H1 (cell line): ENCODE results near the gene WBP4. TPM values are rescaled to one million over a fixed set of nuclear protein-coding genes. Genes with fewer than 3 reads are reported as not detected.

Experiments used
- CTCF ChIA-PET: fragments of 300-600 bp; sonication (Branson Sonifier 250); formaldehyde crosslinking; loops from one replicate; lab custom pipeline; 2021; ENCODE audit not compliant: partially characterized antibody; lab: Charles Lee
- POLR2A ChIA-PET: fragments of 300-600 bp; sonication (Branson Sonifier 250); formaldehyde crosslinking; loops from one replicate; lab custom pipeline; 2021; ENCODE audit warnings: inconsistent platforms; ENCODE audit not compliant: partially characterized antibody; lab: Charles Lee
- DNase-seq, 2 experiments: peaks; one replicate each; pipeline versions ENCODE4 v3.0.0 to v3.0.0-alpha.2; 2010 to 2022; ENCODE audit warnings: low spot score in 2 of 2, low read depth in 1 of 2, mixed read lengths in 1 of 2
- FAIRE-seq: peaks from 2 replicates; lab custom pipeline; 2011; peaks lifted over from hg19 to GRCh38; lab: Jason Lieb, UNC
- H2AFZ ChIP-seq: 2 replicates; pipeline ENCODE4 v1.8.1; 2012; ENCODE audit warnings: low read length, inconsistent platforms
- H2AK5ac ChIP-seq: 2 replicates; pipeline ENCODE4 v1.6.1; 2013; ENCODE audit warnings: low read depth, low read length
- H2BK120ac ChIP-seq: replicated peaks from 2 replicates; pipeline ENCODE3; 2013; ENCODE audit warnings: low read depth, low read length, inconsistent platforms
- H2BK12ac ChIP-seq: 2 replicates; pipeline ENCODE4 v1.6.1; 2013; ENCODE audit warnings: low read depth, low read length
- H2BK15ac ChIP-seq: 2 replicates; pipeline ENCODE4 v1.6.1; 2013; ENCODE audit warnings: low read length
- H2BK20ac ChIP-seq: 2 replicates; pipeline ENCODE4 v1.6.1; 2013; ENCODE audit warnings: low read length
- H2BK5ac ChIP-seq: 2 replicates; pipeline ENCODE4 v1.6.1; 2013; ENCODE audit warnings: low read depth, low read length
- H3K14ac ChIP-seq: 2 replicates; pipeline ENCODE4 v1.6.1; 2013; ENCODE audit warnings: inconsistent platforms; ENCODE audit not compliant: insufficient read length
- H3K18ac ChIP-seq: 2 replicates; pipeline ENCODE4 v1.6.1; 2013; ENCODE audit warnings: low read length; ENCODE audit errors: extremely low read depth
- H3K23ac ChIP-seq: 2 replicates; pipeline ENCODE4 v1.6.1; 2013; ENCODE audit warnings: inconsistent platforms; ENCODE audit not compliant: insufficient read length
- H3K23me2 ChIP-seq: 2 replicates; pipeline ENCODE4 v1.6.1; 2013; ENCODE audit warnings: low read depth, low read length
- H3K27ac ChIP-seq: 2 replicates; pipeline ENCODE4 v1.6.1; 2011; ENCODE audit warnings: low read depth, low read length, inconsistent platforms
- H3K27me3 ChIP-seq, 4 experiments: replicated peaks in 1 of 4; 1 replicate in 1 of 4; 2 replicates in 3 of 4; pipeline versions ENCODE4 v1.6.1 to v1.8.1; 2011 to 2013; ENCODE audit warnings: low read length in 3 of 4, mild to moderate bottlenecking in 3 of 4, inconsistent platforms in 2 of 4, mixed read lengths in 2 of 4, moderate library complexity in 1 of 4; ENCODE audit not compliant: control insufficient read depth in 3 of 4, insufficient read depth in 3 of 4; ENCODE audit errors: extremely low read depth in 1 of 4
- H3K36me3 ChIP-seq, 4 experiments: 2 replicates each; pipeline versions ENCODE4 v1.6.1 to v1.8.1; 2011 to 2013; ENCODE audit warnings: mild to moderate bottlenecking in 4 of 4, low read length in 3 of 4, moderate library complexity in 2 of 4, control low read depth in 1 of 4, inconsistent platforms in 1 of 4; ENCODE audit not compliant: insufficient read depth in 4 of 4, control insufficient read depth in 2 of 4
- H3K4ac ChIP-seq: replicated peaks from 2 replicates; pipeline ENCODE3; 2013; ENCODE audit warnings: low read length, low read depth, mixed read lengths, inconsistent platforms; ENCODE audit not compliant: insufficient read length
- H3K4me1 ChIP-seq, 4 experiments: replicated peaks in 1 of 4; 1 replicate in 1 of 4; 2 replicates in 3 of 4; pipeline versions ENCODE4 v1.6.1 to v1.8.1; 2011 to 2013; ENCODE audit warnings: low read length in 3 of 4, inconsistent platforms in 2 of 4, mixed read lengths in 1 of 4; ENCODE audit not compliant: insufficient read depth in 4 of 4, control insufficient read depth in 3 of 4
- H3K4me2 ChIP-seq, 2 experiments: 2 replicates each; pipeline versions ENCODE4 v1.6.1 to v1.8.1; 2011 to 2013; ENCODE audit warnings: low read depth in 2 of 2, low read length in 2 of 2, control low read depth in 1 of 2, inconsistent platforms in 1 of 2, mild to moderate bottlenecking in 1 of 2; ENCODE audit not compliant: insufficient read depth in 1 of 2
- H3K4me3 ChIP-seq, 4 experiments: fragments of 200-600, 300-600 bp in 1 of 4; sonication (generic), shearing (Covaris generic), sonication (Bioruptor Twin) in 1 of 4; 2 replicates each; pipeline versions ENCODE4 v1.5.1 to v1.8.1; 2011 to 2016; ENCODE audit warnings: low read length in 4 of 4, low read depth in 3 of 4, control low read depth in 2 of 4, inconsistent platforms in 2 of 4, mild to moderate bottlenecking in 2 of 4, mixed read lengths in 1 of 4, moderate library complexity in 1 of 4; ENCODE audit not compliant: insufficient read depth in 2 of 4; ENCODE audit errors: extremely low read depth in 1 of 4
- H3K56ac ChIP-seq: replicated peaks from 2 replicates; pipeline ENCODE3; 2013; ENCODE audit warnings: low read depth, mild to moderate bottlenecking, mixed read lengths, low read length, inconsistent platforms; ENCODE audit not compliant: insufficient read length
- H3K79me1 ChIP-seq: 2 replicates; pipeline ENCODE4 v1.6.1; 2013; ENCODE audit warnings: low read depth, low read length, control low read depth
- H3K79me2 ChIP-seq, 2 experiments: 2 replicates each; pipeline versions ENCODE4 v1.6.1 to v1.8.1; 2012 to 2013; ENCODE audit warnings: low read length in 2 of 2, mild to moderate bottlenecking in 2 of 2, inconsistent platforms in 1 of 2; ENCODE audit not compliant: insufficient read depth in 2 of 2, control insufficient read depth in 1 of 2
- H3K9ac ChIP-seq, 4 experiments: replicated peaks in 1 of 4; 1 replicate in 1 of 4; 2 replicates in 3 of 4; pipeline versions ENCODE4 v1.6.1 to v1.8.1; 2011 to 2013; ENCODE audit warnings: low read depth in 3 of 4, low read length in 3 of 4, control low read depth in 2 of 4, mild to moderate bottlenecking in 2 of 4, moderate library complexity in 2 of 4, inconsistent platforms in 1 of 4; ENCODE audit errors: extremely low read depth in 1 of 4
- H3K9me3 ChIP-seq, 2 experiments: 2 replicates each; pipeline versions ENCODE4 v1.6.1 to v1.8.1; 2012 to 2013; ENCODE audit warnings: mild to moderate bottlenecking in 2 of 2, moderate library complexity in 2 of 2, control low read depth in 1 of 2, inconsistent platforms in 1 of 2, low read depth in 1 of 2, low read length in 1 of 2, mixed read lengths in 1 of 2; ENCODE audit not compliant: insufficient read depth in 2 of 2
- H4K20me1 ChIP-seq, 2 experiments: replicated peaks in 1 of 2; 2 replicates each; pipeline versions ENCODE3 to v1.8.1; 2011 to 2013; ENCODE audit warnings: inconsistent platforms in 2 of 2, low read length in 2 of 2, mild to moderate bottlenecking in 1 of 2; ENCODE audit not compliant: insufficient read depth in 2 of 2, control insufficient read depth in 1 of 2
- H4K5ac ChIP-seq: 2 replicates; pipeline ENCODE4 v1.6.1; 2013; ENCODE audit warnings: low read length, low read depth, mixed read lengths, inconsistent platforms; ENCODE audit not compliant: insufficient read length
- H4K8ac ChIP-seq: 2 replicates; pipeline ENCODE4 v1.8.0; 2013; ENCODE audit warnings: mild to moderate bottlenecking, moderate library complexity, low read length, inconsistent platforms; ENCODE audit not compliant: insufficient read depth; ENCODE audit errors: extremely low read depth
- H4K91ac ChIP-seq: replicated peaks from 2 replicates; pipeline ENCODE3; 2013; ENCODE audit warnings: low read length, mixed read lengths, inconsistent platforms; ENCODE audit not compliant: insufficient read length
- BACH1 ChIP-seq: IDR thresholded peaks from 2 replicates; pipeline ENCODE4 v1.6.1; 2012; ENCODE audit warnings: low read length, improper control_type of control experiment
- CHD2 ChIP-seq: IDR thresholded peaks from 2 replicates; pipeline ENCODE4 v1.6.1; 2012; ENCODE audit warnings: low read length, improper control_type of control experiment
- CREB1 ChIP-seq: IDR thresholded peaks from 2 replicates; pipeline ENCODE4 v1.6.1; 2012; ENCODE audit warnings: inconsistent platforms
- EP300 ChIP-seq, 2 experiments: IDR thresholded peaks; 1 replicate in 1 of 2; 2 replicates in 1 of 2; pipeline ENCODE4 v1.6.1; 2011 to 2012; ENCODE audit warnings: low read depth in 2 of 2, low read length in 2 of 2, mild to moderate bottlenecking in 2 of 2, borderline replicate concordance in 1 of 2, inconsistent platforms in 1 of 2, moderate library complexity in 1 of 2
- FOSL1 ChIP-seq: IDR thresholded peaks from 2 replicates; pipeline ENCODE4 v1.6.1; 2011; ENCODE audit warnings: mild to moderate bottlenecking, low read depth, low read length, moderate library complexity; ENCODE audit not compliant: insufficient read depth
- GTF2F1 ChIP-seq: IDR thresholded peaks from 2 replicates; pipeline ENCODE4 v1.6.1; 2012; ENCODE audit warnings: low read depth, low read length, improper control_type of control experiment, borderline replicate concordance
- HDAC2 ChIP-seq, 2 experiments: fragments of 300-600 bp in 1 of 2; sonication (generic) in 1 of 2; IDR thresholded peaks; 2 replicates each; pipeline ENCODE4 v1.6.1; 2011 to 2012; ENCODE audit warnings: low read depth in 2 of 2, low read length in 2 of 2, mild to moderate bottlenecking in 2 of 2, moderate library complexity in 2 of 2, borderline replicate concordance in 1 of 2, inconsistent platforms in 1 of 2
- NRF1 ChIP-seq: IDR thresholded peaks from 2 replicates; pipeline ENCODE4 v1.6.1; 2011; ENCODE audit warnings: mild to moderate bottlenecking, low read depth, low read length, improper control_type of control experiment
- RBBP5 ChIP-seq: IDR thresholded peaks from 2 replicates; pipeline ENCODE4 v1.7.1; 2012; ENCODE audit warnings: low read depth, mild to moderate bottlenecking, inconsistent platforms, low read length, moderate library complexity, borderline replicate concordance
- RNF2 ChIP-seq: fragments of 200-900, 300-1000 bp; sonication (generic); IDR thresholded peaks from 2 replicates; pipeline ENCODE4 v1.7.1; 2016; ENCODE audit warnings: borderline replicate concordance, low read depth, mild to moderate bottlenecking, antibody characterized with exemption, low read length; ENCODE audit not compliant: poor library complexity, severe bottlenecking; ENCODE audit errors: missing control alignments
- SIN3A ChIP-seq, 2 experiments: IDR thresholded peaks in 1 of 2; conservative IDR thresholded peaks in 1 of 2; 2 replicates each; pipeline ENCODE4 v1.6.1; 2011 to 2012; ENCODE audit warnings: low read length in 2 of 2, improper control_type of control experiment in 1 of 2, low read depth in 1 of 2, mild to moderate bottlenecking in 1 of 2
- SP2 ChIP-seq: IDR thresholded peaks from 2 replicates; pipeline ENCODE4 v1.6.1; 2012; ENCODE audit warnings: mild to moderate bottlenecking, low read length, inconsistent platforms
- TCF12 ChIP-seq: IDR thresholded peaks from 2 replicates; pipeline ENCODE4 v1.6.1; 2011; ENCODE audit warnings: low read depth, mild to moderate bottlenecking, low read length
- YY1 ChIP-seq: IDR thresholded peaks from 2 replicates; pipeline ENCODE4 v1.6.1; 2011; ENCODE audit warnings: low read depth, mild to moderate bottlenecking, low read length
- WGBS, 2 experiments: shearing (Covaris generic) in 1 of 2; methylation state at CpG; one replicate each; pipeline versions ENCODE4 v1.1.6 to v1.1.7; 2013 to 2015; ENCODE audit warnings: low lambda C conversion rate in 2 of 2, mixed read lengths in 2 of 2, inconsistent platforms in 1 of 2, low coverage in 1 of 2, missing lambda C conversion rate in 1 of 2; ENCODE audit not compliant: insufficient replicate concordance in 2 of 2, insufficient coverage in 1 of 2, insufficient read length in 1 of 2; ENCODE audit errors: extremely low coverage in 1 of 2, missing lambda C conversion rate in 1 of 2; 5-methylcytosine and 5-hydroxymethylcytosine counted together
- polyA plus RNA-seq, 7 experiments: library from polyadenylated mRNA; depleted of rRNA in 3 of 7; stranded (reverse) in 5 of 7; unstranded in 2 of 7; fragments of >200 nt in 5 of 7; fragments of 200-250 nt in 2 of 7; gene quantifications; 1 replicate in 5 of 7; 2 replicates in 1 of 7; 4 replicates in 1 of 7; pipeline versions ENCODE4 v1.2.1 to v1.2.3, GENCODE V29; 2011 to 2013; ENCODE audit warnings: missing spikeins in 2 of 7, mixed read lengths in 2 of 7
- total RNA-seq: library from RNA; stranded (reverse); fragmentation: NEBNext Ultra II Directional; extraction: Animal tissue kit (Norgen Biotek cat#: 25700); gene quantifications from 2 replicates; pipeline ENCODE4 v1.2.1, GENCODE V29; 2021

Gene WBP4
- total and polyA plus RNA-seq, 2 of the 8 experiments (the other 6 are each of a cell fraction or from before 2014, with no cell fraction given) = 3.0 to 10.0 TPM

GRCh38 chr13:41026788-41027187, 34.5 kb upstream of the WBP4 start:
- Histone ChIP-seq H4K20me1 (no peaks in the 10 kb centered on the region), H4K91ac (no peak overlapping the region), H3K27me3 (no peaks in the 10 kb centered on the region), H3K23ac (no peak overlapping the region), H2AK5ac (no peak overlapping the region), H3K9ac (no peak overlapping the region), H3K36me3 (no peaks in the 10 kb centered on the region), H4K5ac (no peak overlapping the region), H2BK120ac (no peak overlapping the region), H2BK15ac (no peak overlapping the region), H2BK5ac (no peak overlapping the region), H3K79me1 (no peaks in the 10 kb centered on the region), H3K18ac (no peak overlapping the region), H3K4ac (no peak overlapping the region), H3K4me2 (no peak overlapping the region), H3K9me3 (no peaks in the 10 kb centered on the region), H3K14ac (no peak overlapping the region), H4K8ac (no peak overlapping the region), H3K27ac (no peak overlapping the region), H3K56ac (no peak overlapping the region), H2BK20ac (no peak overlapping the region), H2AFZ (no peak overlapping the region), H2BK12ac (no peak overlapping the region), H3K4me1 (no peaks in the 10 kb centered on the region; a peak in 1 of 7 replicates), H3K4me3 (no peak overlapping the region), H3K79me2 (peaks cover 0 to 2% of the 10 kb centered on the region in 2 experiments; a peak in 1 of 4 replicates), H3K23me2 (no peaks in the 10 kb centered on the region)
- POLR2A ChIA-PET = no interaction called here
- CTCF ChIA-PET = interaction anchor here (1.1 to 3.6 kb wide), 4 partner anchors 27 to 249 kb away, joined by 3 to 14 read pairs (median 4); no protein-coding TSS in a partner anchor
- WGBS, 2 experiments = 87% methylated on average over 8 of the region's 8 CpGs; no CpG with 5 or more reads in 1 of the 2 experiments
- FAIRE-seq (no peak), DNase-seq (no peak)
- no peak for TF ChIP-seq BACH1
- TF ChIP-seq RNF2 = no peak
- no peak for TF ChIP-seq CREB1
- TF ChIP-seq EP300 (IDR thresholded peaks at IDR 0.05; ENCODE audit: borderline replicate concordance in 1 of 2, low read depth in 2 of 2, low read length in 2 of 2) = no peak
- TF ChIP-seq TCF12 = no peak
- no peak for TF ChIP-seq NRF1
- TF ChIP-seq YY1 = no peak
- no peak for TF ChIP-seq GTF2F1
- no peak for TF ChIP-seq CHD2
- no peak for TF ChIP-seq HDAC2 (IDR thresholded peaks at IDR 0.05; ENCODE audit: borderline replicate concordance in 1 of 2, low read depth in 2 of 2, low read length in 2 of 2)
- no peak for TF ChIP-seq SP2
- TF ChIP-seq SIN3A (conservative IDR thresholded peaks at IDR 0.05 in 1 of 2, IDR thresholded peaks at IDR 0.05 in 1 of 2; ENCODE audit: low read depth in 1 of 2, low read length in 2 of 2) = no peak
- no peak for TF ChIP-seq RBBP5
- no peak for TF ChIP-seq FOSL1
